Measurements from ENCODE around the gene LYPD6B. TPM values are rescaled to one million over a fixed set of nuclear protein-coding genes. Genes with fewer than 3 reads are reported as not detected.

LYPD6B gene
- total RNA-seq, 1 donor from 2014 or later = 1.2 TPM

DNA sequence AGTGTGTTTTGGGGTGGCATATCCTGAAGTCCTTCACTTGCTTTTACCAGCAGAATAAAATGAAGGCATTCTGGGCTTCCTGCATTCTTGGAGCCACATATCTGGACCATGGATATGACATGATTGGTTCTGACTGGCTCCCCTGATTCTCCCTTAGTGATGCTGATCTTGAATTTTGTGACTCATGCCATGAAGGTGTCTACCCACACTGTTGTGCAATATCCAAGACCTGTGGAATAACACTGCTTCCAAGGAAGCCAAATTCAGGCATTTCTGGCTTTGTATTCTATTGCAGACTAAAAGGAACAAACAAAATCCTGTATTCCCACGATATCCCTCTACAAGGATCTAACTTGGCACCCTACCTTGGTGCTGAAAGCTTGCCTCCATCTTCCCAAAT is 125.8 kb downstream of the LYPD6B start:
- Mint-ChIP-seq H3K9me3 (ENCODE audit: low read depth) (no peaks in the 10 kb centered on the region), H3K36me3 (ENCODE audit: low read depth) (no peaks in the 10 kb centered on the region), H3K4me1 (ENCODE audit: low read depth) (no peaks in the 10 kb centered on the region), H3K4me3 (ENCODE audit: unreplicated experiment) (no peak overlapping the region), H3K27me3 (ENCODE audit: low read depth) (no peaks in the 10 kb centered on the region), H3K27ac (ENCODE audit: unreplicated experiment) (no peak overlapping the region)
- DNase-seq (ENCODE audit: low spot score) = no peak
- TF ChIP-seq, protein P1, sequence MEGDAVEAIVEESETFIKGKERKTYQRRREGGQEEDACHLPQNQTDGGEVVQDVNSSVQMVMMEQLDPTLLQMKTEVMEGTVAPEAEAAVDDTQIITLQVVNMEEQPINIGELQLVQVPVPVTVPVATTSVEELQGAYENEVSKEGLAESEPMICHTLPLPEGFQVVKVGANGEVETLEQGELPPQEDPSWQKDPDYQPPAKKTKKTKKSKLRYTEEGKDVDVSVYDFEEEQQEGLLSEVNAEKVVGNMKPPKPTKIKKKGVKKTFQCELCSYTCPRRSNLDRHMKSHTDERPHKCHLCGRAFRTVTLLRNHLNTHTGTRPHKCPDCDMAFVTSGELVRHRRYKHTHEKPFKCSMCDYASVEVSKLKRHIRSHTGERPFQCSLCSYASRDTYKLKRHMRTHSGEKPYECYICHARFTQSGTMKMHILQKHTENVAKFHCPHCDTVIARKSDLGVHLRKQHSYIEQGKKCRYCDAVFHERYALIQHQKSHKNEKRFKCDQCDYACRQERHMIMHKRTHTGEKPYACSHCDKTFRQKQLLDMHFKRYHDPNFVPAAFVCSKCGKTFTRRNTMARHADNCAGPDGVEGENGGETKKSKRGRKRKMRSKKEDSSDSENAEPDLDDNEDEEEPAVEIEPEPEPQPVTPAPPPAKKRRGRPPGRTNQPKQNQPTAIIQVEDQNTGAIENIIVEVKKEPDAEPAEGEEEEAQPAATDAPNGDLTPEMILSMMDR (IDR thresholded peaks at IDR 0.05) = no peak

DNA sequence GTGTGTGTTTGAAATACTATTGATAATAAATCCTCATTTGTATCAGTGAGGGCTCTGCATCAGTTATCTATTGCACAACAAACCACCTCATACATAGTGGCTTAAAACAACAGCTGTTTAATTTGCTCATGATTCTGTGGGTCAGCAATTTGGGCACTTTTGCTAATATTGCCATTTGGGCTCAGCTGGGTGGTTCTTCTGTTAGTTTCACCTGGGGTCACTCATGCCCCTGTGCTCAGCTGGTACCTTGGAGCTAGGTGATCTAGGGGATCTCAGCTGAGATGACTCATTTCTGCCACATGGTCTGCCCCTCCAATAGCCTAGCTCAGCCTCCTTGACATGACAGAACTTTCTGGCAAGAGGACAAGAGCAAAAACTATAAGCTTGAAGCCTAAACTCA is 126.3 kb downstream of the LYPD6B start:
- Mint-ChIP-seq H3K4me3 (ENCODE audit: unreplicated experiment) (no peak overlapping the region), H3K4me1 (ENCODE audit: low read depth) (no peaks in the 10 kb centered on the region), H3K36me3 (ENCODE audit: low read depth) (no peaks in the 10 kb centered on the region), H3K27me3 (ENCODE audit: low read depth) (no peaks in the 10 kb centered on the region), H3K9me3 (ENCODE audit: low read depth) (no peaks in the 10 kb centered on the region), H3K27ac (ENCODE audit: unreplicated experiment) (no peak overlapping the region)
- DNase-seq (ENCODE audit: low spot score) = no peak
- TF ChIP-seq, protein P1 (IDR thresholded peaks at IDR 0.05) = no peak

DNA sequence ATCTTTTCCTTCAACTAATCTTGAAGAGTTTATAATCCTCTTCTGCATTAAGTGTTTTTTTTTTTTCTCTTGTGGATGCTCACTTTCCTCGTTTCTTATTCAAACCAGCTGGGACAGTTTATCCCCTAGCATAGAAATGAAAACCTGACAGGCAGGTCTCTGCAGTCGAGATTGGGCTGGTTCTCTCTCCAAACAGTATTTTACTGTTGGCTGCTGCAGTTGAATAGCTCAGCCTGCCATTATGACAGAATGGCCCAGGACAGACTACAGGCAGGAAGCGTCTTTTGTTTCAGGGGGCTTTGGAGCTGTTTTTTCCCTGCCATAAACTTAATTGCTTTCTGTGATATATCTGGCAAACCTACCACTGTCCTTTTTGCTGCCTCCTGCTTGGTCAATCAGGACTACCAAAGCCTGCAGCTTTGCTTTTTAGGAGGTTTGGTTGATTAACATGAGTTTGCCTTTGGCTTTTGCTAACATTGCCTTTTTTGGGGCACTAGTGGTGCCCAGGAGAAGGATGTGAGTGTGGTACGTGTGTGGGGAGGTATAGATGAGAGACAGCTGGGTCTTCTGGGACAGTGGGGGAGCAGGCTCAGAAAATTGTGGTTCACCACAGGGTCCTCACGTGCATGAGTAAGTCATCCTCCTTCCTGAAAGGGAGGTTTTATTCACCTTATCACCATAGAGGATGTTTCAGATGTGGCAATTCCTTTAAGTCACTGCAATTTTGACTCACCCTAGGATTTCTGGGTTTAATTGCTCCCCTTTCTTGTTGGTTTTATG is 128.7 kb downstream of the LYPD6B start:
- Mint-ChIP-seq H3K36me3 (ENCODE audit: low read depth) (no peaks in the 10 kb centered on the region), H3K27me3 (ENCODE audit: low read depth) (no peaks in the 10 kb centered on the region), H3K9me3 (ENCODE audit: low read depth) (peaks cover 3% of the 10 kb centered on the region), H3K4me3 (ENCODE audit: unreplicated experiment) (no peak overlapping the region), H3K27ac (ENCODE audit: unreplicated experiment) (no peak overlapping the region), H3K4me1 (ENCODE audit: low read depth) (no peaks in the 10 kb centered on the region)
- DNase-seq (ENCODE audit: low spot score) = no peak
- TF ChIP-seq, protein P1 (IDR thresholded peaks at IDR 0.05) = no peak

DNA sequence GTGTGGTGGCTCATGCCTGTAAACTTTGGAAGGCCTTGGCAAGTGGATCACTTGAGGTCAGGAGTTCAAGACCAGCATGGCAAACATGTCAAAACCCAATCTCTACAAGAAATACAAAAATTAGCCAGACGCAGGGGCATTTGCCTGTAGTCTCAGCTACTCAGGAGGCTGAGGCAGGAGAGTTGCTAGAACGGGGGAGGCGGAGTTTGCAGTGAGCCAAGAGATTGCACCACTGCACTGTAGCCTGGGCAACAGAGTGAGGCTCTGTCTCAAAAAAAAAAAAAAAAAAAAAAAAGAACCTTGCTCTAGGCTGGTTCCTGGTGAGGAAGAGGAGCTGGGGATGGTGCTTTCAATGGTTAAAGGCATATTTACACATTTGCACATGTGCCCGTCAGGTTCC is 129.4 kb downstream of the LYPD6B start:
- TF ChIP-seq, protein P1 (IDR thresholded peaks at IDR 0.05) = no peak
- Mint-ChIP-seq H3K27ac (ENCODE audit: unreplicated experiment) (no peak overlapping the region), H3K4me3 (ENCODE audit: unreplicated experiment) (no peak overlapping the region), H3K4me1 (ENCODE audit: low read depth) (no peaks in the 10 kb centered on the region), H3K27me3 (ENCODE audit: low read depth) (no peaks in the 10 kb centered on the region), H3K9me3 (ENCODE audit: low read depth) (peaks cover 3% of the 10 kb centered on the region), H3K36me3 (ENCODE audit: low read depth) (no peaks in the 10 kb centered on the region)
- no peak for DNase-seq (ENCODE audit: low spot score)

DNA sequence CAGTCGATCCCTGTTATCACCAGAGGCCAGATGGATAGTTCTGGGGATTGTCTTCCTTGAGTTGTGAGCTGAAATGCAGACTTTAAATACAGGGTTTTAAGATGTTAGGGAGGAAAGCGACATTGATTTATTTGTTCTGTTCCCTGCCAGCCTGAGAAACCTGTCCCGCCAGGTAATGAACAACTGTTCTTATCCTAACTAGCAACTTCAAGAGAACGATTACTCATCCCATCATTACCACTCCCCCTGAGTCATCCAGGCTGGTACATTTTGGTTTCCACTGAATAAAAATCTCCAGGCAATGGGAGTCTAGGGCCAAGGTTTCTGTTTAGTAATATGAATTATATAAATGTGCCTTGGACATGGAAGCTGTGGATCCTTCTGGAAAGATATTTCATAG is 131.2 kb downstream of the LYPD6B start:
- H3K27me3 Mint-ChIP-seq (ENCODE audit: low read depth) = no peaks in the 10 kb centered on the region
- no peaks in the 10 kb centered on the region for H3K36me3 Mint-ChIP-seq (ENCODE audit: low read depth)
- H3K27ac Mint-ChIP-seq (ENCODE audit: unreplicated experiment) = no peak overlapping the region
- peaks cover 3% of the 10 kb centered on the region for H3K9me3 Mint-ChIP-seq (ENCODE audit: low read depth)
- H3K4me1 Mint-ChIP-seq (ENCODE audit: low read depth) = no peaks in the 10 kb centered on the region
- H3K4me3 Mint-ChIP-seq (ENCODE audit: unreplicated experiment) = no peak overlapping the region
- TF ChIP-seq, protein P1 (IDR thresholded peaks at IDR 0.05) = no peak
- DNase-seq (ENCODE audit: low spot score) = no peak
